IMR-90 (cell line): ENCODE measurements around the gene DPP6. TPM values are rescaled to one million over a fixed set of nuclear protein-coding genes. Genes with fewer than 3 reads are reported as not detected.

Experiments
- ATAC-seq: fragments of 200-7000 bp; cut with Tn5 transposase; 2 replicates; pipeline ENCODE4 v1.9.1; 2020; ENCODE audit warnings: low read depth, mild to moderate bottlenecking, moderate library complexity
- BruUV-seq: library from RNA; stranded (reverse); fragments of 400-500 nt; replicated peaks from 2 replicates; lab custom pipeline; 2021; lab: Mats Ljungman, UMichigan
- CTCF ChIA-PET: fragments of 300-600 bp; formaldehyde crosslinking; extraction: SDS; loops from one replicate; lab custom pipeline; 2021; ENCODE audit warnings: antibody characterized with exemption; lab: Yijun Ruan, JAX
- POLR2A ChIA-PET: fragments of 300-600 bp; sonication (Branson Sonifier 250); formaldehyde crosslinking; loops from one replicate; lab custom pipeline; 2022; ENCODE audit warnings: antibody characterized with exemption; ENCODE audit not compliant: unreplicated experiment; lab: Charles Lee
- DNase-seq: peaks from one replicate; pipeline ENCODE4 v3.0.0; 2013
- H2AFZ ChIP-seq: replicated peaks from 2 replicates; pipeline ENCODE3; 2013; ENCODE audit warnings: low read length, mild to moderate bottlenecking; ENCODE audit not compliant: poor library complexity
- H2AK5ac ChIP-seq: 2 replicates; pipeline ENCODE4 v1.6.1; 2013; ENCODE audit warnings: low read depth, low read length, inconsistent platforms
- H2AK9ac ChIP-seq: replicated peaks from 2 replicates; pipeline ENCODE3; 2013; ENCODE audit warnings: mild to moderate bottlenecking, low read depth, low read length, moderate library complexity; ENCODE audit not compliant: poor library complexity
- H2BK120ac ChIP-seq: 2 replicates; pipeline ENCODE4 v1.6.1; 2013; ENCODE audit warnings: low read depth, low read length, inconsistent platforms
- H2BK15ac ChIP-seq: 3 replicates; pipeline ENCODE4 v1.6.1; 2013; ENCODE audit warnings: low read depth, low read length, inconsistent platforms
- H2BK20ac ChIP-seq: 2 replicates; pipeline ENCODE4 v1.6.1; 2013; ENCODE audit warnings: low read depth, mild to moderate bottlenecking, inconsistent platforms, low read length, moderate library complexity
- H2BK5ac ChIP-seq: 2 replicates; pipeline ENCODE4 v1.6.1; 2013; ENCODE audit warnings: mild to moderate bottlenecking, low read depth, low read length, inconsistent platforms; ENCODE audit not compliant: poor library complexity, severe bottlenecking
- H3K14ac ChIP-seq: replicated peaks from 2 replicates; pipeline ENCODE4 v1.6.1; 2013; ENCODE audit warnings: low read depth, low read length, inconsistent platforms
- H3K18ac ChIP-seq: 2 replicates; pipeline ENCODE4 v1.6.1; 2013; ENCODE audit warnings: low read depth, low read length, control low read depth
- H3K23ac ChIP-seq: 2 replicates; pipeline ENCODE4 v1.6.1; 2013; ENCODE audit warnings: low read depth, low read length, inconsistent platforms
- H3K27ac ChIP-seq: 2 replicates; pipeline ENCODE4 v1.5.1; 2013; ENCODE audit warnings: mild to moderate bottlenecking, control low read depth, low read length; ENCODE audit not compliant: insufficient read depth
- H3K27me3 ChIP-seq: 2 replicates; pipeline ENCODE4 v1.6.1; 2013; ENCODE audit warnings: low read length; ENCODE audit not compliant: control insufficient read depth, insufficient read depth
- H3K36me3 ChIP-seq: 2 replicates; pipeline ENCODE4 v1.6.1; 2013; ENCODE audit warnings: low read length, mixed read lengths; ENCODE audit not compliant: control insufficient read depth, insufficient read depth
- H3K4ac ChIP-seq: 2 replicates; pipeline ENCODE4 v1.6.1; 2013; ENCODE audit warnings: low read depth, low read length, inconsistent platforms
- H3K4me1 ChIP-seq: 2 replicates; pipeline ENCODE4 v1.6.1; 2013; ENCODE audit warnings: low read length, mixed read lengths; ENCODE audit not compliant: control insufficient read depth, insufficient read depth
- H3K4me2 ChIP-seq: 2 replicates; pipeline ENCODE4 v1.6.1; 2013; ENCODE audit warnings: low read depth, mild to moderate bottlenecking, control low read depth, low read length, moderate library complexity
- H3K4me3 ChIP-seq: 2 replicates; pipeline ENCODE4 v1.5.1; 2013; ENCODE audit warnings: low read depth, mild to moderate bottlenecking, control low read depth, low read length, moderate library complexity; ENCODE audit not compliant: insufficient read depth
- H3K56ac ChIP-seq: 2 replicates; pipeline ENCODE4 v1.6.1; 2013; ENCODE audit warnings: low read length, inconsistent platforms; ENCODE audit not compliant: insufficient read depth; ENCODE audit errors: extremely low read depth
- H3K79me1 ChIP-seq, 2 experiments: 2 replicates each; pipeline ENCODE4 v1.6.1; 2013; ENCODE audit warnings: low read length in 2 of 2, inconsistent platforms in 1 of 2, low read depth in 1 of 2
- H3K9ac ChIP-seq: 2 replicates; pipeline ENCODE4 v1.6.1; 2013; ENCODE audit warnings: low read depth, low read length, control low read depth
- H3K9me1 ChIP-seq: 2 replicates; pipeline ENCODE4 v1.6.1; 2013; ENCODE audit warnings: low read length, inconsistent platforms; ENCODE audit not compliant: insufficient read depth
- H3K9me3 ChIP-seq: 2 replicates; pipeline ENCODE4 v1.6.1; 2013; ENCODE audit warnings: low read length; ENCODE audit not compliant: control insufficient read depth, insufficient read depth
- H4K20me1 ChIP-seq: 2 replicates; pipeline ENCODE4 v1.6.1; 2013; ENCODE audit warnings: low read length, inconsistent platforms; ENCODE audit not compliant: insufficient read depth
- H4K5ac ChIP-seq: 2 replicates; pipeline ENCODE4 v1.6.1; 2013; ENCODE audit warnings: mild to moderate bottlenecking, low read depth, low read length, control low read depth
- H4K8ac ChIP-seq, 2 experiments: 2 replicates each; pipeline ENCODE4 v1.6.1; 2013; ENCODE audit warnings: low read depth in 2 of 2, low read length in 2 of 2, control low read depth in 1 of 2, inconsistent platforms in 1 of 2
- H4K91ac ChIP-seq: 2 replicates; pipeline ENCODE4 v1.6.1; 2013; ENCODE audit warnings: low read depth, low read length, inconsistent platforms; ENCODE audit not compliant: insufficient read depth
- CEBPB ChIP-seq: IDR thresholded peaks from 2 replicates; pipeline ENCODE4 v1.6.1; 2012; ENCODE audit warnings: low read depth, low read length, improper control_type of control experiment
- CHD1 ChIP-seq: IDR thresholded peaks from 2 replicates; pipeline ENCODE4 v1.6.1; 2012; ENCODE audit warnings: low read depth, low read length, improper control_type of control experiment
- CTCF ChIP-seq: conservative IDR thresholded peaks from 2 replicates; pipeline ENCODE4 v1.5.1; 2012; ENCODE audit warnings: mild to moderate bottlenecking, low read depth, low read length, improper control_type of control experiment
- ELK1 ChIP-seq: fragments of 150-350 bp; IDR thresholded peaks from 2 replicates; pipeline ENCODE4 v1.6.1; 2016; ENCODE audit warnings: low read depth, mild to moderate bottlenecking, low read length, moderate library complexity, borderline replicate concordance
- MAFK ChIP-seq: IDR thresholded peaks from 2 replicates; pipeline ENCODE4 v1.6.1; 2012; ENCODE audit warnings: low read depth, low read length, improper control_type of control experiment
- MAZ ChIP-seq: IDR thresholded peaks from 2 replicates; pipeline ENCODE4 v1.6.1; 2012; ENCODE audit warnings: low read depth, mild to moderate bottlenecking, low read length, improper control_type of control experiment, moderate library complexity, borderline replicate concordance
- MXI1 ChIP-seq: IDR thresholded peaks from 2 replicates; pipeline ENCODE4 v1.6.1; 2012; ENCODE audit warnings: low read depth, mild to moderate bottlenecking, low read length, moderate library complexity, borderline replicate concordance
- RAD21 ChIP-seq: IDR thresholded peaks from 2 replicates; pipeline ENCODE4 v1.6.1; 2012; ENCODE audit warnings: low read length, improper control_type of control experiment
- RCOR1 ChIP-seq: IDR thresholded peaks from 2 replicates; pipeline ENCODE4 v1.6.1; 2012; ENCODE audit warnings: mild to moderate bottlenecking, low read length, improper control_type of control experiment; ENCODE audit not compliant: insufficient replicate concordance
- RFX5 ChIP-seq: IDR thresholded peaks from 2 replicates; pipeline ENCODE4 v1.8.0; 2012; ENCODE audit warnings: low read depth, mild to moderate bottlenecking, low read length, moderate library complexity
- WGBS, 2 experiments: methylation state at CpG; one replicate each; pipeline versions ENCODE4 v1.1.5 to v1.1.7; 2013; ENCODE audit warnings: missing lambda C conversion rate in 2 of 2; ENCODE audit not compliant: insufficient read length in 1 of 2; ENCODE audit errors: extremely low coverage in 2 of 2; 5-methylcytosine and 5-hydroxymethylcytosine counted together
- dilution Hi-C: fragments of 300-500 bp; cut with HindIII; formaldehyde crosslinking; loops from one replicate; pipeline ENCODE4 v1.14.3; 2018; ENCODE audit warnings: low sequenced_read_pairs; ENCODE audit not compliant: unreplicated experiment
- in situ Hi-C: fragments of 300-500 bp; cut with MboI; formaldehyde crosslinking; loops from 3 replicates; pipeline ENCODE4 v1.14.3; 2019; ENCODE audit warnings: low sequenced_read_pairs, inconsistent platforms, mixed read lengths
- intact Hi-C: fragments of 100-400 bp; cut with micrococcal nuclease; formaldehyde crosslinking; loops from 2 replicates; pipeline ENCODE4 v1.10.0; 2022
- polyA plus RNA-seq, 3 experiments: library from polyadenylated mRNA; depleted of rRNA; stranded (reverse); fragments of >200 nt; gene quantifications; 2 replicates each; pipeline ENCODE4 v1.2.3, GENCODE V29; 2012; ENCODE audit warnings: low replicate concordance in 1 of 3
- total RNA-seq: library from RNA; depleted of rRNA; stranded (reverse); fragments of >200 nt; gene quantifications from 2 replicates; pipeline ENCODE4 v1.2.3, GENCODE V29; 2012

DPP6 gene
- total and polyA plus RNA-seq, 2 of the 4 experiments (the other 2 are of a cell fraction): not detected

GRCh38 chr7:154440058-154440457, 387.9 kb downstream of the DPP6 start:
- H3K4ac ChIP-seq: no peak overlapping the region
- no peaks in the 10 kb centered on the region for H4K20me1 ChIP-seq
- no TSS peak for BruUV-seq
- no peak overlapping the region for H3K27ac ChIP-seq
- H3K27me3 ChIP-seq: no peaks in the 10 kb centered on the region
- no peak overlapping the region for H3K14ac ChIP-seq
- H2AK5ac ChIP-seq: no peak overlapping the region
- H3K4me3 ChIP-seq: no peak overlapping the region
- no peak overlapping the region for H2BK20ac ChIP-seq
- no peak overlapping the region for H2BK5ac ChIP-seq
- no peak overlapping the region for H3K18ac ChIP-seq
- H3K4me1 ChIP-seq: no peaks in the 10 kb centered on the region
- H4K91ac ChIP-seq: no peak overlapping the region
- CTCF ChIA-PET: no interaction called here
- POLR2A ChIA-PET: no interaction called here
- no peak for ATAC-seq
- intact Hi-C loops: no loop called here
- no peak overlapping the region for H2BK15ac ChIP-seq
- no peak for DNase-seq
- H3K36me3 ChIP-seq: no peaks in the 10 kb centered on the region
- H3K79me1 ChIP-seq: no peaks in the 10 kb centered on the region
- H4K5ac ChIP-seq: no peak overlapping the region
- no peak overlapping the region for H3K9ac ChIP-seq
- no peak overlapping the region for H2AFZ ChIP-seq
- no peak overlapping the region for H3K4me2 ChIP-seq
- no peak overlapping the region for H3K23ac ChIP-seq
- in situ Hi-C loops: no loop called here
- WGBS, 2 experiments: 48% methylated on average over 3 of the region's 9 CpGs; no CpG with 5 or more reads in 1 of the 2 experiments
- H4K8ac ChIP-seq: no peak overlapping the region
- H3K9me3 ChIP-seq: peaks cover 27% of the 10 kb centered on the region
- no peak overlapping the region for H3K56ac ChIP-seq
- no peaks in the 10 kb centered on the region for H3K9me1 ChIP-seq
- TF ChIP-seq RFX5: no peak
- no peak for TF ChIP-seq CEBPB
- TF ChIP-seq MXI1: no peak
- no peak for TF ChIP-seq MAZ
- no peak for TF ChIP-seq CTCF
- no peak for TF ChIP-seq RAD21
- no peak for TF ChIP-seq RCOR1
- no peak for TF ChIP-seq MAFK
- no peak for TF ChIP-seq CHD1
- no peak for TF ChIP-seq ELK1
- dilution Hi-C loops: no loop called here
- no peak overlapping the region for H2BK120ac ChIP-seq
- no peak overlapping the region for H2AK9ac ChIP-seq
